Activated CD8-positive, alpha-beta memory T cell treated with anti-CD3 and anti-CD28 coated beads for 1 hour (primary cell): ENCODE data around the gene OSTM1.

ENCODE experiments used
- DNase-seq, 2 donors: peaks; one replicate each; pipeline ENCODE4 v3.0.0-alpha.2; 2020; ENCODE audit warnings: low read depth in 1 of 2; ENCODE audit errors: extremely low read depth in 1 of 2

The OSTM1 gene

GRCh38 chr6:108074359-108075144 is at the start of gene OSTM1:
Gene OSTM1, minus strand, starts transcription at chr6:108074741. Its CDS starts 90 bp downstream, at chr6:108074651.
- DNase-seq, result peak; percentile 71 to 95

DNA sequence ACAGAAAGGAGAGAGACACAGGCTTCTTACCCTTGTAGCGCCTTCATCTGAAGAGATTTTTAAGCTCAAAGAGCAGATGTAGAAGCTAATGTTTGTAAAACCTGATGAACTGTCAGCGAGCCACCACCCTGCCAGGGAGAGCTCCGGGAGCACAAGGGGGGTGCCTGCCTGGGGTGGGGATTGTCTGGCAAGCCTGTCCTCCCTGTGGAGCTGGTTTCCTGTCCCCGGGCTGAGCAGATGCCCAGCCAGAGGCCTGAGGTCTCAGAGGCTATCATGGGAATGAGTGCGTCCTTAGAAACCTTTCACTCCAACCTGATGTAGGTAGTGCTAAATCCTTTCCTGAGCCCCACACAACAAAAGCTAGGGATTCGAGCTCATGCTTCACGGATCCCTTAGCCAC is 49.4 kb upstream of the OSTM1 start:
- no peak for DNase-seq

DNA sequence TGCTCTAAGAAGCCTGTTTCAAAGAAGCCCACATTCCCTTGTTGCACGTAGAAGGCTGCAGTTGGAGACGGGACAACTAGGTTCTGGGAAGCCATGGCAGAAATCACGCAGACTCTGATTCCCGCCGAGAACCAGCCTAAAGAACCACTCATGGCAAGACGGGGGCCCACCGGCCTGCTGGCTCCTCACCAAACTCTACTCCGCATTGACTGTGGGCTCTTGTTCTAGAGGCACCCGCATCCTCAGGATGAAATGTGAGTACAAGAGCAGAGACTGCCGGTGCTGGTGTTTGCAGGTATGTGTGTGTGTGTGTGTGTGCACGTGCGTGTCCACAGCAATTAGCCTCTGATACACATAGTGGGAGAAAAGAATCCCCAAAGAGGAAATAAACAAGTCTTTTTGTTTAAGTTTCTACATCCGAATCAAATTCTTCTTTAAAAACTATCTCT is 49.0 kb upstream of the OSTM1 start:
- DNase-seq, result no peak

GRCh38 chr6:108121612-108122011 is 47.1 kb upstream of the OSTM1 start:
- DNase-seq, result no peak

- no peak for DNase-seq
These were observed 45.8 kb upstream of the OSTM1 start for GRCh38 chr6:108120311-108120710.

GRCh38 chr6:108119769-108120141 is 45.2 kb upstream of the OSTM1 start:
- DNase-seq, result no peak

- no peak for DNase-seq
These were observed 44.5 kb upstream of the OSTM1 start for GRCh38 chr6:108118810-108119768.

GRCh38 chr6:108118359-108118724 is 43.8 kb upstream of the OSTM1 start:
- no peak for DNase-seq

DNA sequence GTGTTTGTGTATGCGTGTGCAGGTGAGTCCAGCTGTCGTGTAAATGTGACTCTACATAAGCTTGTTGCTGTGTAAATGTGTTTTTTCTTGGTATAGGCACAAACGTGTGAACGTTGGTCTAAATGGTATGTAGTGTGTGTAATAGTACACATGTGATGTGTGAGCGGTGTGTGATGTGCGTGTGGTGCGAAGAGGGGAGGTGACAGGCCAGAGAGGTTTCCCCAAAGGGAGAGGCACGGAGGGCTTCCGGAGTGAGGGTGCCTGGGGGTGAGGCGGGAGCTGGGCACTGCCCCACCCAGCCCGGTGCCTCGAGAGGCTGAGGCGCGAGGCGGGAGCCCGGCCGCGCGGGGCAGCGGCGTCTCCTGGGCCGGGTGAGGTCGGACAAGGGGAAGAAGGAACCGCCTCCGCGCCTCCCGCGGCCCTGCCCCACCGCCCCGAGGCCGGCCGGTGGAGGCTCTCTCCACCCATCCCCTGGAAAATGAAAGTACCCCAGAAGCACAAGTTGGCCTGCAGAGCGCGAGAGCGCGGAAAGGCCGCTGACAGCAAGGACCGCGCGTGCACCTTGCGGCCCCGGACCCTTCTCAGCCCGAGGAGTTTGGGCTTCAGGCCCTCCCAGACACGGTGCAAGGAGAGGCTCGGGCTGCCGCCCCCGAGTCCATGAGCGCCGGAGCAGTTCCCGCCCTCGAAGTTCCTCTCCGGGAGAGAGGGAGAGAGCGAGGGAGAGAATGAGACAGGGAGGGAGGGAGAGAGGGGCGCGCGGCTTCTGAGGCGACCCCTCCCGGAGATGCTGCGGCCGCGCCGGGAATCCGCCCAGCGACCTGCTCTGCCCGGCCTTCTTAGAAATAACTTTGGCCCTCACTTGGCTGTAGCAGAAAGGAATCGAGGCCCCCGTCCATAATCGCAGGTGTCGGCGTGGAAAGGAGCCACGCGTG is 43.2 kb upstream of the OSTM1 start:
- DNase-seq, result no peak

- no peak for DNase-seq
These were observed 42.2 kb upstream of the OSTM1 start for GRCh38 chr6:108116546-108117426.

GRCh38 chr6:108115598-108116058 is 41.1 kb upstream of the OSTM1 start:
- DNase-seq, result no peak

- DNase-seq, result no peak
These were observed 40.5 kb upstream of the OSTM1 start for GRCh38 chr6:108114841-108115597.

GRCh38 chr6:108113557-108114519 is 39.3 kb upstream of the OSTM1 start:
- DNase-seq, result no peak

GRCh38 chr6:108108374-108108773 is 33.8 kb upstream of the OSTM1 start:
- no peak for DNase-seq

GRCh38 chr6:108107102-108107501 is 32.6 kb upstream of the OSTM1 start:
- DNase-seq, result no peak

DNA sequence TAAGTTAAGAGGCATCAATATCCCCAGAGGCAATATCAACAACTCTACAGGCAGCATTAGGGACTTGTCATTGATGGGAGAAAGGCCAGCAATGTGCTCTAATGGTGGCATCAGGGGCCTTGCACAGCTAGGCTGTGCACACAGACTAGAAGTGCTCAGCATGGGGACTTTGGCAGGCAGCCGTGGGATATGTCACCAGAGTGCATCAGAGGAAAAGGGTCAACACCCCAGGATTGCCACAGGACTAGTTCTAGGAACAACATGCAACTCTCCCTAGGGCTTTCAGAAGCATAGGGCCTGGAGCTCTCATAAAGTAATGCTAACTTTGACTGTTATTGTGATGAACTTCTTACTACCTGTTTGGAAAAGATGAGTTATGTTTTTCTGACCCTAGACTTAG is 32.2 kb upstream of the OSTM1 start:
- no peak for DNase-seq

GRCh38 chr6:108106261-108106660 is 31.7 kb upstream of the OSTM1 start:
- no peak for DNase-seq

- DNase-seq, result no peak
These were observed 31.0 kb upstream of the OSTM1 start for GRCh38 chr6:108105571-108105970.
